Hepatocyte (in vitro differentiated cells): Measurements from ENCODE around the gene RREB1. TPM values are rescaled to one million over a fixed set of nuclear protein-coding genes. Genes with fewer than 3 reads are reported as not detected.

Experiments
- DNase-seq: peaks from one replicate; pipeline ENCODE4 v3.0.0-alpha.2; 2016; ENCODE audit warnings: low spot score
- H2AFZ ChIP-seq: fragments of 200-600 bp; sonication (generic); 2 replicates; pipeline ENCODE4 v1.6.0; 2016; ENCODE audit warnings: antibody characterized with exemption, mild to moderate bottlenecking
- H3K27ac ChIP-seq: fragments of 200-600 bp; sonication (generic); 2 replicates; pipeline ENCODE4 v1.5.1; 2016; ENCODE audit warnings: mild to moderate bottlenecking
- H3K27me3 ChIP-seq: fragments of 200-600 bp; sonication (generic); 2 replicates; pipeline ENCODE4 v1.6.1; 2016
- H3K36me3 ChIP-seq: fragments of 200-600 bp; sonication (generic); replicated peaks from 2 replicates; pipeline ENCODE4 v1.5.1; 2016; ENCODE audit warnings: low read depth; ENCODE audit not compliant: insufficient read depth
- H3K4me1 ChIP-seq: fragments of 200-600 bp; sonication (generic); 2 replicates; pipeline ENCODE4 v1.5.1; 2016; ENCODE audit warnings: mild to moderate bottlenecking, moderate library complexity; ENCODE audit not compliant: insufficient read depth
- H3K4me2 ChIP-seq: fragments of 200-600 bp; sonication (generic); 2 replicates; pipeline ENCODE4 v1.6.0; 2016
- H3K4me3 ChIP-seq: fragments of 200-600 bp; sonication (generic); 2 replicates; pipeline ENCODE4 v1.5.1; 2016; ENCODE audit warnings: mild to moderate bottlenecking
- H3K79me2 ChIP-seq: fragments of 200-600 bp; sonication (generic); 2 replicates; pipeline ENCODE4 v1.6.0; 2017; ENCODE audit warnings: mild to moderate bottlenecking
- H3K9me2 ChIP-seq: fragments of 200-600 bp; sonication (generic); replicated peaks from 2 replicates; pipeline ENCODE4 v1.6.0; 2017; ENCODE audit warnings: mild to moderate bottlenecking; ENCODE audit not compliant: insufficient read depth
- H3K9me3 ChIP-seq: fragments of 200-600 bp; sonication (generic); 2 replicates; pipeline ENCODE4 v1.5.1; 2016; ENCODE audit warnings: low read depth, mild to moderate bottlenecking
- H4K20me1 ChIP-seq: fragments of 200-600 bp; sonication (generic); 2 replicates; pipeline ENCODE4 v1.6.0; 2016; ENCODE audit warnings: mild to moderate bottlenecking; ENCODE audit not compliant: insufficient read depth, poor library complexity, severe bottlenecking
- CTCF ChIP-seq: fragments of 200-600 bp; sonication (generic); IDR thresholded peaks from 2 replicates; pipeline ENCODE4 v1.5.1; 2016; ENCODE audit warnings: antibody characterized with exemption, mild to moderate bottlenecking; ENCODE audit not compliant: poor library complexity
- EZH2 ChIP-seq: fragments of 200-600 bp; sonication (generic); IDR thresholded peaks from 2 replicates; pipeline ENCODE4 v1.6.1; 2016; ENCODE audit warnings: antibody characterized with exemption, mild to moderate bottlenecking, borderline replicate concordance
- EZH2phosphoT487 ChIP-seq: fragments of 200-600 bp; sonication (generic); IDR thresholded peaks from one replicate; pipeline ENCODE4 v1.6.1; 2018; ENCODE audit warnings: antibody characterized with exemption, mild to moderate bottlenecking, low read depth, moderate library complexity; ENCODE audit not compliant: unreplicated experiment, severe bottlenecking
- WGBS: methylation state at CpG from one replicate; pipeline ENCODE4 v1.1.6; 2016; ENCODE audit warnings: low lambda C conversion rate; ENCODE audit errors: missing lambda C conversion rate; 5-methylcytosine and 5-hydroxymethylcytosine counted together
- polyA plus RNA-seq: library from polyadenylated mRNA; unstranded; fragments of >200 nt; fragmentation: Nextera tagmentation; extraction: Ambion mirVana; gene quantifications from 2 replicates; pipeline ENCODE4 v1.2.1, GENCODE V29; 2016
- total RNA-seq: library from RNA; depleted of rRNA; stranded (reverse); fragments of >200 nt; gene quantifications from 2 replicates; pipeline ENCODE4 v1.2.3, GENCODE V29; 2014

RREB1 gene
- total and polyA plus RNA-seq, 2 experiments from 2014 or later: 15.2 to 28.7 TPM

- H3K4me3 ChIP-seq: no peak overlapping the region
- no peak for DNase-seq
- H3K4me1 ChIP-seq: no peaks in the 10 kb centered on the region
- H2AFZ ChIP-seq: no peak overlapping the region
- no peaks in the 10 kb centered on the region for H3K27me3 ChIP-seq
- WGBS: 90% methylated on average over 12 of the region's 12 CpGs
- H3K36me3 ChIP-seq: no peaks in the 10 kb centered on the region
- no peaks in the 10 kb centered on the region for H3K9me3 ChIP-seq
- no peaks in the 10 kb centered on the region for H4K20me1 ChIP-seq
- TF ChIP-seq EZH2phosphoT487 (no peak), EZH2 (no peak), CTCF (no peak)
- no peaks in the 10 kb centered on the region for H3K9me2 ChIP-seq
- H3K4me2 ChIP-seq: no peak overlapping the region
- no peak overlapping the region for H3K27ac ChIP-seq
- H3K79me2 ChIP-seq: no peaks in the 10 kb centered on the region
These were observed 147.4 kb downstream of the RREB1 start for GRCh38 chr6:7254980-7255835.

GRCh38 chr6:7255918-7256317 is 148.2 kb downstream of the RREB1 start:
- H3K9me2 ChIP-seq: no peaks in the 10 kb centered on the region
- H3K9me3 ChIP-seq: no peaks in the 10 kb centered on the region
- no peaks in the 10 kb centered on the region for H3K4me1 ChIP-seq
- TF ChIP-seq EZH2phosphoT487: no peak
- TF ChIP-seq EZH2: no peak
- no peak overlapping the region for H3K4me3 ChIP-seq
- 96% methylated on average over 5 of the region's 5 CpGs for WGBS
- no peak overlapping the region for H3K27ac ChIP-seq
- no peaks in the 10 kb centered on the region for H3K36me3 ChIP-seq
- H3K27me3 ChIP-seq: no peaks in the 10 kb centered on the region
- no peak overlapping the region for H2AFZ ChIP-seq
- no peak overlapping the region for H3K4me2 ChIP-seq
- no peaks in the 10 kb centered on the region for H4K20me1 ChIP-seq
- H3K79me2 ChIP-seq: no peaks in the 10 kb centered on the region
- no peak for DNase-seq

GRCh38 chr6:7256785-7257184 is 149.0 kb downstream of the RREB1 start:
- no peak overlapping the region for H3K4me2 ChIP-seq
- no peaks in the 10 kb centered on the region for H4K20me1 ChIP-seq
- H3K27ac ChIP-seq: no peak overlapping the region
- no peak overlapping the region for H3K4me3 ChIP-seq
- DNase-seq: no peak
- H2AFZ ChIP-seq: no peak overlapping the region
- WGBS: 99% methylated on average over 4 of the region's 4 CpGs
- no peaks in the 10 kb centered on the region for H3K9me2 ChIP-seq
- no peak for TF ChIP-seq EZH2
- no peak for TF ChIP-seq EZH2phosphoT487
- TF ChIP-seq CTCF: no peak
- no peaks in the 10 kb centered on the region for H3K9me3 ChIP-seq
- peaks cover 2% of the 10 kb centered on the region for H3K4me1 ChIP-seq
- no peaks in the 10 kb centered on the region for H3K79me2 ChIP-seq
- H3K27me3 ChIP-seq: no peaks in the 10 kb centered on the region
- H3K36me3 ChIP-seq: no peaks in the 10 kb centered on the region

- Histone ChIP-seq H3K4me2 (no peak overlapping the region), H3K4me3 (no peak overlapping the region)
- WGBS: 97% methylated on average over 18 of the region's 18 CpGs
These were observed 149.9 kb downstream of the RREB1 start for GRCh38 chr6:7257521-7258230.

More at GRCh38 chr6:7257521-7258230, 149.9 kb downstream of the RREB1 start:
- DNase-seq: no peak
- Histone ChIP-seq H3K79me2 (no peaks in the 10 kb centered on the region), H3K4me1 (peaks cover 4% of the 10 kb centered on the region), H3K36me3 (no peaks in the 10 kb centered on the region), H3K27ac (no peak overlapping the region), H3K27me3 (no peaks in the 10 kb centered on the region), H3K9me3 (no peaks in the 10 kb centered on the region), H3K9me2 (no peaks in the 10 kb centered on the region), H2AFZ (no peak overlapping the region), H4K20me1 (no peaks in the 10 kb centered on the region)
- TF ChIP-seq CTCF (no peak), EZH2phosphoT487 (no peak), EZH2 (no peak)
